H1 (cell line): Measurements from ENCODE around the gene TRIP11. TPM values are rescaled to one million over a fixed set of nuclear protein-coding genes. Genes with fewer than 3 reads are reported as not detected.
A peak's percentile ranks its signal among the peaks of the same experiment; 100 is the strongest.

Experiments
- CBX5 ChIP-seq: fragments of 300-800, 300-1000 bp; sonication (generic); IDR thresholded peaks from 2 replicates; pipeline ENCODE4 v1.7.1; 2016; ENCODE audit warnings: antibody characterized with exemption, low read length, low read depth
- CEBPB ChIP-seq: IDR thresholded peaks from 2 replicates; pipeline ENCODE4 v1.6.1; 2012; ENCODE audit warnings: low read depth, low read length
- CHD1 ChIP-seq: IDR thresholded peaks from 2 replicates; pipeline ENCODE4 v1.6.1; 2012; ENCODE audit warnings: low read depth, low read length, improper control_type of control experiment
- E2F6 ChIP-seq: IDR thresholded peaks from 2 replicates; pipeline ENCODE4 v1.6.1; 2012; ENCODE audit warnings: inconsistent platforms
- EGR1 ChIP-seq: IDR thresholded peaks from 2 replicates; pipeline ENCODE4 v1.6.1; 2011; ENCODE audit warnings: low read depth, low read length, borderline replicate concordance
- GABPA ChIP-seq: IDR thresholded peaks from 2 replicates; pipeline ENCODE4 v1.6.1; 2011; ENCODE audit warnings: mild to moderate bottlenecking, low read length, moderate library complexity, borderline replicate concordance; ENCODE audit not compliant: insufficient read depth
- HDAC6 ChIP-seq: IDR thresholded peaks from one replicate; pipeline ENCODE4 v1.7.1; 2012; ENCODE audit warnings: low read depth, mild to moderate bottlenecking, inconsistent platforms, low read length, moderate library complexity
- KDM4A ChIP-seq: IDR thresholded peaks from one replicate; pipeline ENCODE4 v1.7.1; 2012; ENCODE audit warnings: low read depth, mild to moderate bottlenecking, moderate library complexity, low read length, inconsistent platforms; ENCODE audit not compliant: severe bottlenecking
- KDM5A ChIP-seq: fragments of 200-600 bp; IDR thresholded peaks from 2 replicates; pipeline ENCODE4 v1.7.1; 2012; ENCODE audit warnings: mild to moderate bottlenecking, low read length, inconsistent platforms, mixed read lengths
- MAFK ChIP-seq: IDR thresholded peaks from 2 replicates; pipeline ENCODE4 v1.6.1; 2012; ENCODE audit warnings: low read depth, mild to moderate bottlenecking, improper control_type of control experiment, low read length
- MAX ChIP-seq: IDR thresholded peaks from 2 replicates; pipeline ENCODE4 v1.6.1; 2012; ENCODE audit warnings: inconsistent platforms
- POU5F1 ChIP-seq: IDR thresholded peaks from 2 replicates; pipeline ENCODE4 v1.6.1; 2011; ENCODE audit warnings: low read depth, mild to moderate bottlenecking, low read length, moderate library complexity
- TEAD4 ChIP-seq: IDR thresholded peaks from 2 replicates; pipeline ENCODE4 v1.6.1; 2012; ENCODE audit warnings: low read depth, low read length, inconsistent platforms, mixed read lengths
- polyA plus RNA-seq, 7 experiments: library from polyadenylated mRNA; depleted of rRNA in 3 of 7; stranded (reverse) in 5 of 7; unstranded in 2 of 7; fragments of >200 nt in 5 of 7; fragments of 200-250 nt in 2 of 7; gene quantifications; 1 replicate in 5 of 7; 2 replicates in 1 of 7; 4 replicates in 1 of 7; pipeline versions ENCODE4 v1.2.1 to v1.2.3, GENCODE V29; 2011 to 2013; ENCODE audit warnings: missing spikeins in 2 of 7, mixed read lengths in 2 of 7
- total RNA-seq: library from RNA; stranded (reverse); fragmentation: NEBNext Ultra II Directional; extraction: Animal tissue kit (Norgen Biotek cat#: 25700); gene quantifications from 2 replicates; pipeline ENCODE4 v1.2.1, GENCODE V29; 2021
- TF ChIP-seq, protein P1 (sequence below): IDR thresholded peaks from 2 replicates; pipeline ENCODE4 v1.6.1; 2011; ENCODE audit warnings: low read length, improper control_type of control experiment
- TF ChIP-seq, protein P2 (sequence below): IDR thresholded peaks from 2 replicates; pipeline ENCODE4 v1.6.1; 2011; ENCODE audit warnings: low read depth, mild to moderate bottlenecking, low read length; ENCODE audit not compliant: insufficient read depth

Gene TRIP11
- total and polyA plus RNA-seq, 2 of the 8 experiments (the other 6 are each of a cell fraction or from before 2014, with no cell fraction given): 3.3 to 30.4 TPM

DNA sequence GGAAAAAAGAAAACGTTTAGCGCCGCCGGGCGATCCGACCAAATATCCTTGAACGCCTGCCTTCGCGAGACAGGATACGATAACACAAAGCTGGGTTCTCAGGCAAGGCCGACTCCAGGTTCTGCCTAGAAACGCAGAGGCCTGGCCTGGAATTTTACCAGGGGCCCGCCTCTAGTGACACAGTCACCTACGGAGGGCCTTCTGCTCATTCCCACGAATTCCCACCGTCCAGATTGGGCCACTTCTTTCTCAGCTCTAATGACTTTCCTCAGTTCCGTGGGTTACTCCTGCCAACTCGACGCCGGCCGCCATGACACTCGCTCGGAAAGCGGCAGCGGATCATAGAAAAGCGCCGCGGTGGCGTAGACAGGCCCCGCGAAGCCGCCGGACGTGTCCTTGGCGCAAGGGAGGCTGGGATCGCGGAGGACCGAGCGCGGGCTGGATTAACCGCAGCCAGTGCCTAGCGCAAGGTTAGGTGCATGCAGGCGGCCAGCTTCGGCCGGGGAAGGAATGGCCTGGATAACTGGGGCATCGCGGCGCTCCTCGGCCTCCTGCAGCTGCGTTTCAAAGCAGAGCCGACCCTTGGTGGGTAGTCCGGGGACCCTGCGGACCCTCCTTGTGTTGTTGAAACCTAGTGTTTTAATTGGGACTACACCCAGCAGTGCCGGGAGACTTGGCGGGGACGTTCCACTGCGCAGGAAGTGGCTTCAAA lies at the start of gene TRIP11 (continued):
- TF ChIP-seq EGR1: 0 out of 2 replicates have a peak, but pooled peaks have one; percentile 37
- TF ChIP-seq CHD1: no peak
- peak; percentile 44 for TF ChIP-seq KDM4A
- TF ChIP-seq POU5F1: no peak
- TF ChIP-seq TEAD4: no peak
- TF ChIP-seq HDAC6: no peak
- TF ChIP-seq GABPA: no peak
- TF ChIP-seq, protein P1, sequence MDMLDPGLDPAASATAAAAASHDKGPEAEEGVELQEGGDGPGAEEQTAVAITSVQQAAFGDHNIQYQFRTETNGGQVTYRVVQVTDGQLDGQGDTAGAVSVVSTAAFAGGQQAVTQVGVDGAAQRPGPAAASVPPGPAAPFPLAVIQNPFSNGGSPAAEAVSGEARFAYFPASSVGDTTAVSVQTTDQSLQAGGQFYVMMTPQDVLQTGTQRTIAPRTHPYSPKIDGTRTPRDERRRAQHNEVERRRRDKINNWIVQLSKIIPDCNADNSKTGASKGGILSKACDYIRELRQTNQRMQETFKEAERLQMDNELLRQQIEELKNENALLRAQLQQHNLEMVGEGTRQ: 0 out of 2 replicates have a peak, but pooled peaks have one; percentile 6
- peak; percentile 76 for TF ChIP-seq MAX
- TF ChIP-seq CBX5: no peak
- TF ChIP-seq, protein P2, sequence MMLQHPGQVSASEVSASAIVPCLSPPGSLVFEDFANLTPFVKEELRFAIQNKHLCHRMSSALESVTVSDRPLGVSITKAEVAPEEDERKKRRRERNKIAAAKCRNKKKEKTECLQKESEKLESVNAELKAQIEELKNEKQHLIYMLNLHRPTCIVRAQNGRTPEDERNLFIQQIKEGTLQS: no peak
- TF ChIP-seq KDM5A: peak; percentile 95
- TF ChIP-seq E2F6: peak; percentile 46
- TF ChIP-seq MAFK: no peak
- TF ChIP-seq CEBPB: no peak
